Measurements from ENCODE around the gene CUL5.

- no peak for TF ChIP-seq POLR2A (IDR thresholded peaks at IDR 0.05)
- TF ChIP-seq, protein P1, sequence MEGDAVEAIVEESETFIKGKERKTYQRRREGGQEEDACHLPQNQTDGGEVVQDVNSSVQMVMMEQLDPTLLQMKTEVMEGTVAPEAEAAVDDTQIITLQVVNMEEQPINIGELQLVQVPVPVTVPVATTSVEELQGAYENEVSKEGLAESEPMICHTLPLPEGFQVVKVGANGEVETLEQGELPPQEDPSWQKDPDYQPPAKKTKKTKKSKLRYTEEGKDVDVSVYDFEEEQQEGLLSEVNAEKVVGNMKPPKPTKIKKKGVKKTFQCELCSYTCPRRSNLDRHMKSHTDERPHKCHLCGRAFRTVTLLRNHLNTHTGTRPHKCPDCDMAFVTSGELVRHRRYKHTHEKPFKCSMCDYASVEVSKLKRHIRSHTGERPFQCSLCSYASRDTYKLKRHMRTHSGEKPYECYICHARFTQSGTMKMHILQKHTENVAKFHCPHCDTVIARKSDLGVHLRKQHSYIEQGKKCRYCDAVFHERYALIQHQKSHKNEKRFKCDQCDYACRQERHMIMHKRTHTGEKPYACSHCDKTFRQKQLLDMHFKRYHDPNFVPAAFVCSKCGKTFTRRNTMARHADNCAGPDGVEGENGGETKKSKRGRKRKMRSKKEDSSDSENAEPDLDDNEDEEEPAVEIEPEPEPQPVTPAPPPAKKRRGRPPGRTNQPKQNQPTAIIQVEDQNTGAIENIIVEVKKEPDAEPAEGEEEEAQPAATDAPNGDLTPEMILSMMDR (IDR thresholded peaks at IDR 0.05) = no peak
Observed at GRCh38 chr11:108112057-108112456, 103.4 kb downstream of the CUL5 start.

Measured in prostate gland (tissue), 2 donors.